GM21381 (cell line): ENCODE results near the gene BEX4.
"Not testable (repeated sequence)": the region's sequence is repeated elsewhere in the genome, so short reads cannot be mapped to it uniquely, and the experiment has no call there.

Source experiments
- ATAC-seq: cut with Tn5 transposase; IDR thresholded peaks from one replicate; pipeline ENCODE4 v1.9.1; 2021; ENCODE audit warnings: mild to moderate bottlenecking, moderate library complexity; ENCODE audit not compliant: unreplicated experiment

BEX4 gene

DNA sequence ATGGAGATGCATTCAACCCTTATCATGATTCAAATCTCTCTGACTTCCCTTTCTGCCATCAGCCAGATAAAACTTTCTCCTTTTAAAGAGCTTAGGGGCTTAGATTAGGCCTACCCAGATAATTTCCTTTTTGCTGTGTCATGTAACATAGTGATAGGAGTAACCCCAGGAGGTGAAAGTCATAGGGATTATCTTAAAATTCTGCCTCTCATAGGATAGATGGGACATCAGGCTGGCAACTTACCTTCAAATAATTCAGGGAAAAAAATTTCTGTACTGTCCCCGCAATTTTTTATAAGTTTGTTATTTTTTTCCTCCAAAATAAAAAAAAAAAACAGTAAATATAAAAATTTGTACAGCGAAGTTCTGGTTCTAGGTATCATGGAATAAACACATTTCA, 20.7 kb downstream of the BEX4 start:
- not testable (repeated sequence) for ATAC-seq

- no peak for ATAC-seq
Measured at GRCh38 chrX:103236296-103236695, 21.4 kb downstream of the BEX4 start.

- ATAC-seq = no peak
Measured at GRCh38 chrX:103240155-103240554, 25.2 kb downstream of the BEX4 start.

GRCh38 chrX:103248553-103248952, 33.6 kb downstream of the BEX4 start:
- no peak for ATAC-seq

GRCh38 chrX:103249805-103250204, 34.9 kb downstream of the BEX4 start:
- no peak for ATAC-seq

DNA sequence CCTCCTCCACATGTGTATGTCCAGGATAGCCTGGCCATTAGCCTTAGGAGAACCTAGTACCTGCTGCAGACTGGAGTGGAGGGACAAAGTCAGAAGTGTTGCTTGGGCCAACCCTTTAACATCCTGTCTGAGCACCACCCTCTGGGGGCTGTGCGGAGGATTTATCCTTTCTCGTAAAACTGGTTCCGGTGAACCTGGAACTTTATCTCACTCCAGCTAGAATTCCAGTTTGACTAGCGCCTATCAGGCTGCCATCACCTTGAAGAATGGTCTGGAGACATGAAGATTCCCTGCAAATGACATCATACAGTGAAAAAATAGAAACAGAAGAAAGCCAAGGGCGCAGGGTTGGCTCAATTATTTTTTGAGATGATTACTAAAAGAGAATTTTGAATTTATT, 36.1 kb downstream of the BEX4 start:
- no peak for ATAC-seq

- no peak for ATAC-seq
Measured at GRCh38 chrX:103253608-103254007, 38.7 kb downstream of the BEX4 start.

DNA sequence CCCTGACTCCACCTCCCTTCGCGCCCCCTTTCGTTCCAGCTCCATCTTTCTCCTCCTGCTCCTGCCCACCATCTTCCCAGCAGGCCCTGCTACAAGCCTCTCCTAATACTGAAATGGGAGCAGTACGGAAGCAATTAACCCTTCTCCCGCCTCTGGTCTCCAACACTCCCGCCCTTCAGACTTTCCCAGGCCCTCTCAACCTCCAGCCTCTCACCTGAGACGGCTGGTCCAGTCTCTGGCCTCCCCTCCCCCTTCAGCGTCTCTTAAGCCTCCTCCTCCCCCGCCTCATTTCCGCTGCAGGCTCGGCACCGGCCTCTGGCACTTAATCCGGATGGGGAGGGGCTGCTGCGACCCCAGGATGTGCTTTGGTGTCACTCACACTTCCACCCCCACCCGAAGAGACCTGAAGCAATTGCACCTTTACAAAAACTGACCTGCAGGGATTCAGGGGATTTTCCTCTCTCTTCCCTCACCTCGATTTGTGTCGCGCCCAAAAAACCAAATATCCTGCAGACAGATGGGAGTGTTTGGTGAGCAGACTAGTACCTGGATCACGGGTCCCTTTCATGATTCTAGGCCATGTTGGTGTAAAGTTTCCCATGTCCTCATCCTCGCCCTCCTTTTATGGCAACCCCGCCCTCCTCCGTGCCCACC, 39.4 kb downstream of the BEX4 start:
- ATAC-seq = peak; percentile 62

- ATAC-seq = peak; percentile 97
Measured at GRCh38 chrX:103254921-103255493, 40.1 kb downstream of the BEX4 start, which contains the start of gene TCEAL8. Gene TCEAL8, minus strand, starts transcription at chrX:103255155. Its CDS starts 1,176 bp downstream, at chrX:103253979.

- no peak for ATAC-seq
Measured at GRCh38 chrX:103256651-103257050, 41.7 kb downstream of the BEX4 start.

GRCh38 chrX:103258275-103258674, 43.4 kb downstream of the BEX4 start:
- no peak for ATAC-seq
